GM19395 (cell line): ENCODE measurements around the gene SEMA3A.

ENCODE experiments used
- ATAC-seq: cut with Tn5 transposase; IDR thresholded peaks from one replicate; pipeline ENCODE4 v1.9.1; 2021; ENCODE audit warnings: mild to moderate bottlenecking, moderate library complexity; ENCODE audit not compliant: unreplicated experiment

SEMA3A gene

DNA sequence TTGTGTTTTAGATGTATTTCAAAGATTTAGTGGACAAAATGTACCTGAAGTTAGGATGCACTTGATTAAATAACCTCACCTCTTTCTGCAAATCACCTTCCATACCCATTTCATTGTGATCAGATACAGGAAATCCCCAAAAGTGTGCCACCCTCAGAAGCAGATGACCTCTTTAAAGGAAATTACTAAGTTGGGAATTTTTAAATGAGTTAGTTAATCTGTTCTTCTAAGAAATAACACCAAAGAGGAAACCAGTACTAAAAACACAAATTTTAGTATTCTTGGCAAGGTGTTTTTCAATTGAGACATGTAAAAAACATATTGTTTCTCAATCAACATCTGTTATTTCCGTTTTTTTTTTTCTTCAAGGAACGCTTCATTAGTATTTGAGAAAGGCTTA lies 4.6 kb upstream of the SEMA3A start:
- ATAC-seq = no peak

DNA sequence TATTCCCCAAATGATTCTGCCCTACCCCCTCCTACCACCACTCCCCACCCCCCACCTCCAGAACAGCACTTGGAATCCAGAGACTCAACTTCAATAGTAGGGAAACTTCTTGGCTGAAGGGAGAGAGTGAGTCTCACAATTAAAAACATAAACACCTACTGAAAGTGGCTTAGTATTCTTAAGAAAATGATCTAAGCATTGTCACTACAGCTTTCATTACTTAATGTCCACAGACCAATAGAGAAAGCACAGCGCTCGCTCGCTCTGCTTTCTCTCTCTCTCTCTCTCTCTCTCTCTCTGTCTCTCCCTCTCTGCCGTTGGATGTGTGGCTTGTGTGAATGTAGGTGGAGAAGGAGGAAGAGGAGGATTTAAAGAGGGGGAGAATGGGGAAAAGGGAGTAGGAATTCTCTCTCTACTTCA lies 1.5 kb upstream of the SEMA3A start:
- ATAC-seq = no peak

DNA sequence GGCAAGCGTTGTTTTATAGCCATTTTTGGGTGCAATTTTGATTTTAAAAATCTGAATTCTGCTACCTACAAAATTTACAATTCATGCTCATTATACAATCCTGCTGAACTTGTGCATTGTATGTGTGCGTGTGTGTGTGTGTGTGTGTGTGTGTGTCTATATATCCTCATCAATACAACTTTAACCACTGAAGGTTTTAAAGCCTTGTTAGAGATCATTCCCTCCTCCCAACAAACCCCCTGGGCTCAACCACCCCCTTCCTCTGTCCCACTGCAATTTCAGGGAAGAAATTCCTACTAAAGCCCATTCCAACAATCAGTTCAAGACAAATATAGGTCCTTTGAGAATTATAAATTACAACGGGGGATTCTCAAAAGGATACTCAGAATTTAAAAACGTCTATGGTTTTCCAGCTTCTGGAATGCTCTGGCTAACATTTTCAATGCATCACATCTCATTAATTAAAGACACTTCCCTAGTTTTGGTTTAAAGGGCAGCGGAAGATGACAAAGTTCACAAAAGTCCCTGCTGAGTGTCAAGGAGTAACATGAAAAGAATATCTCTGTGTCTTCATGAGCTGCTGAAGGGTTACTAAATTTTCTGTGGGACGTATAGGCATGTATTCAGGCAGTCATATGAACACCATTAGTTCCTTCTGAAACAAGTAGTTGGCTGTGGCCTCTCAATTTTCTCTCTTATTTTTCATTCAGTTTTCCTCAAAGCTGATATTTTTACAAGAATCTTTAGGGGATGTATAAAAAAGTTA lies 889 bp upstream of the SEMA3A start:
- ATAC-seq = no peak

DNA sequence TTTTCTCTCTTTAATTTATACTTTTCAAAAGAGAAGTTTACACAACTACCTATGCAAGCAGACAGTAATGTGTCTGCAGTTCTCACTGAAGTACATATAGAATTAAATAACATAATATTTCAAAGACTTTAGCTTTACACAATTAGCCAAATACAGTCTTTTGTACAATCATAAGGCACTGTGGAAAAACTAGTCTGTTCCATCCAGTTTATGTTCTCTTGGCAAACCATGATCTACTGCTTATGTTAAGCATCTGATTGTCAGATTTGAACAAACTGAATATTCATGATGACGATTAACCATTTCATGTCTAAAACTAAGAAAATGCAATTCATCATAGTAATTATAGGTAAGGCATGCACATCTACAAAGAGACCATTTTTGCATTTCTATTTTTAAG lies 842 bp downstream of the SEMA3A start:
- no peak for ATAC-seq

DNA sequence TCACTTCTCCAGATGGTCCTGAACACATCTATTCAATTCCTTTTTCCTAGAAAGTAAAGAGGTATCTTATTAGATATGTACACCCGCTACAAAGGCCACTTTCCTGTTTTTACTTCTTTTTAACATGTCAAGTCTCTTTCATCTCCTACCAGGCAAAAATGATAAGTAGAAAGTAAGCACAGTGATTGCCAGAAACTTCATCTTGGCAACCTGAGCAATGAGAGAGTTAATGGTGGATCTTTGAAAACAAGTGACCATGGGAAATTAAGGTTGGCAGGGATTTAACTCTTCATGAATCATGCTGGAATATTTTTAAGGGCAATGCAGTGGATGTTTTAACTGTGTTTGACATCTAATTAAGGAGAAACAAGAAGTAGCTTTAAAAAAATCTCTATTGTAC lies 2.7 kb downstream of the SEMA3A start:
- ATAC-seq = no peak

DNA sequence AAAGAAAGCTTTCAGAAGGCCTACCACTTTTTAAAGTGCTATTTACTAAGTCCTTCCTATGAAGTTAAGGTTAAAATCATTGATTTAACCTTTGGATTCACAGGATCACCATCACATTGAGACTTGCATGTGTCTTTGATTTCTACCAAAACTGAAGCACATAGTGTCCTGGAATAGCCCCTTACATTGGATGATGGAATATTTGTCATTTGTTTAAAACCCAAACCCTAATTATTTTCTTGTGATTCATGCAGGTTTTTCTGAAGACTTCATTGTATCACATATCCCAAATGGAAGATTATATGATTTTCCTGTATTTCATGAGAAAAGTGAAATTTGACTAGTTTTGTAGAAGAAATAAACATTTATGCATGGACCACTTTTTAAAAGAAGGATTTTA lies 3.3 kb downstream of the SEMA3A start:
- ATAC-seq = no peak

DNA sequence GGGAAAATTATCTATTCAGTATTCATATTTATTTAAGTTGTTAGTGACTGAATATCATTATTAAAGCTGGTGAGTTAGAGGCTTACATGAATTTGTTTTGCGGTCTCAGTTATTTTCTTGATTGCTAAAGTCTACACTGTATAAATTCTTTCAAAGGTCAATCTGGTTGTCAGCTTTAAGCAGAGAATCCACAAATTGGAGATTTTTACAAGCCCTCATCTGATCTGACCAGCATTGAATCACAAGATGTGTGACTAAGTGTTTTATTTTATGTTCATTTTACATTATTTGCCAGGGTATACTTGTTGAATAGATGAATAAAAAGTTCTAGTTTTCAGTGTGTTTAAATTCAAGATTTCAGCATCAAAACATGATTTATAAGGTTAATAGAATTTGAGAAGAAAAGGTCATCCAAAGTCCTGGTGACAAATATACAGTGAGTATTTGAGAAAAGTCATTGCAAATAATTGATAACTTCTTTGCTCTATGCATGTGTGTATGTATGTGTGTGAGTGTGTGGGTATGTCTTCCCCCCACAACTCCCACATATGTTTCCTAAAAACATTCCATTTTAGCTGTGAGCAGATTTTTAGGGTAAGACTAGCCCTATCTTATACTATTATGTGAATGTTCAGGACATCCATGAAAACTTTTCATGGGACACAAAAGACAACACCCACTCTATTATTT lies 4.4 kb downstream of the SEMA3A start:
- ATAC-seq = no peak

DNA sequence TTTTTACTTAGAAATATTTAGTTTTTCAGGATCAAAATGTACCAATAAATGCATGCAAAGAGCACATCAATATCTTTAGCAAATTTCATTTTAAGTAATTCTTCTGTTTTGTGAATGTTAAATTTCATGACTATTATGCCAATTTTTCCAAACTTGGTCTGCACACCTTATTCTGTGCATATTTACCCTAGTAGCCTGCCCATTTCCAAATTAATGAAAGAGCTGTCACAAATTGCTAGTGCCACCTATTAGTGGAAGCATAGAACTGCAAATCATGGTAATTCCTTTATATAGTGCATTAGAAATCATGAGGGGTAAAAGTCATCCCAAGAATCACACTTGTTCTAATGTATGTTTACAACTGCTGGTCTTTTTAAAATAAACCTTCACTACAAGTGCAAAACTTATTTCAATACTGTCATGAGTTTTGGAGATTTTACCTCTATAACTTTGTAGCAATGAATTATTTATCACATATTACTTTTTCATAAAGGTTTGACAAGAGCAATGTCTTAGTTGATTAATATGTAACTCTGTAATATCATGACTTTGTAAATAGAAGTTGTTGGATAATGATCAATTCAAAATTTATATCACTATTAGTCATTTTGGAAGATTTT lies 5.7 kb downstream of the SEMA3A start:
- ATAC-seq = no peak

DNA sequence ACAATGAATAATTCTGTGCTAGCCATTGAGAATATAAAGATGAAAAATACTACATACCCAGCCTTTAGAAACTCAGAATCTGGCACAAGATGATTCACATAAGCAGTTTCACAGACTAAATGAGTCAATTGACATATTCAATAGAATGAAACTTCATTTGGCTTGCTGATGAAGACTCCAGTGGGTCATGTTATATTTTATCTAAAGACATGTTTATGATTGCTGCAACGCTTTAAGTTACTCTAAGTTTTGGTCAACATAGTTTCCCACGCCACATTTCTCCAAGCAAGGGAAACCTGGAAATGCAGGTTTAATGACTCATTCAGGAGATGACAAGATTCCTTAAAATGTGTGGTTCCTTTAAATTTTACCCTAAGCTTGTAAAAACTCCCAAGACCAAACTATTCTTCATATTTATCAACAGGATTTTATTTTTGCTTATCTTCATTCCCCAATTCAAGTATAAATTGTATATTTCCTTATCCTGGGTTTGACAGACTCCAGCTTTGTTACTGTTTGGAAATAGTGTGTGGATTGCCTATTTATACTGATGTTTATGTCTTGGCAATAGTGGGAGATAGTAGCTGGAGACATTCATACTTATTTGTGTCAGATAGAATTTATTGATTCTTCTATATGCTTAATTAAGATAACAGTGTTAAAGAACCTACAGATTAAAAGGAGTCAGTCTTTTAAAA lies 6.6 kb downstream of the SEMA3A start:
- ATAC-seq = no peak

DNA sequence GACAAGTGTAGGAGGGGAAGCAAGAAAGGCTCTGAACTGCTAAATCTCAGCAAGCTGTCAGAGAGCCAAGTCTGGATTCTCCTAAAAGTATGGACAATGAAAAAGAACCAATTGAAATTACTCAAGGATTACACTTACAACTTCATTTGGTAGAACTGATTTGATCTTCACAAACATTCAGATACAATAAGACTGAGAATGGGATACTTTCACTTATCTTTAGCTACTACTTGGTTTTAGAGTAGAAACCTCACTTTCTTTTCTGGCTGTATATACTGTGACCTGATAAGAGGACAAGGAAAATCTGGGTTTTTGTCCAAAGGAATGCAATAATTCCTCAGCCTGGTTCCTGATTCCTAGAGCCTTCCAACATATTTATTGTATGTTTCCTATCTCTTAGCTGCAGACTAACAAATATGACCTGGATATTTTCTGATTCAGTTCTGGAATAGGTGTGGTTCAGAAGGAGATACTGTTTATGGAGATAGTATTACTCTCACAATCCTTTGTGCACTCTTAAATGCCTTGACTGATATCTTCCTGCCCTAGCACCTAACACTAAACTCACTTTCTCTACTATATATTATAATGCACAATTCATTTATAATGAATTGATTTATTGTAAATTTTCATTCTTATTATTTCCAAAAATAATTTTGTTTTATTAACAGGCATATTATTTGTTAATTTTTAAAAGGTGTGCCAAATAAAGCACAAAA lies 7.3 kb downstream of the SEMA3A start:
- no peak for ATAC-seq

DNA sequence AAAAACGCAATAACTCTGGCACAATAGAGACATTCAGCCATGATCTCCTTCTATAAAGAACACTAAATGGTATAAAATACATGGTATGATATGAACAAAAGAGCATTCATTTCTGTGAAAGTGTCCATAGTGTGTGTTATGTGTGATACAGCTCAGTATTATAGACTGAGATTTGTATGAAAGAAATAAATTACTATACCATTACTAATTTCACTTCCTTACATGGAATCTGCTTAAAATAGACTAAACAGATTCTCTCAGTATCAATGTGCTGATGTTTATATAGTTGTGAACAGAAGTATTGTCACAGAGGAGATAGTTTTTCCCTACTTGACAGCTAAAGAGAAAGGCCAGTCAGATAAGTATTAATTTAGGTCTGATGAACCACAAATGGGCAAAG lies 10.8 kb downstream of the SEMA3A start:
- ATAC-seq = no peak

DNA sequence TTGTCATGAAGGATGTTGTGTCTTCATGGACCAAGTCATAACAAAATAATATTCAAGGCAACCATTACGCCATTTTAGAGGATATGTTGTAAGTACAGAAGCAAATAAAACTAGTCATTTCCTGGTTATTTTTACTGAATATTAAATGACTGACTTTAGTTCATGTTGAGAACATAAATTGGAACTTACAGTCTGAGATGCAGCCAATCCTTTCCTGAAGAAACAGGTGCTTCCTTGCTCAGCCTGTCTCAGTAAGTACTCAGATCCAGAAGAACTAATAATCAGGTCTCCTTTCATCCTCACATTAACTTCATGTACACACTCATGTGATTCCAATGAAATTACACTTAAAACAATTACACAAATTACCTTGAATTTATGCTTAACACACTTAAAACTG lies 12.3 kb downstream of the SEMA3A start:
- ATAC-seq = no peak

DNA sequence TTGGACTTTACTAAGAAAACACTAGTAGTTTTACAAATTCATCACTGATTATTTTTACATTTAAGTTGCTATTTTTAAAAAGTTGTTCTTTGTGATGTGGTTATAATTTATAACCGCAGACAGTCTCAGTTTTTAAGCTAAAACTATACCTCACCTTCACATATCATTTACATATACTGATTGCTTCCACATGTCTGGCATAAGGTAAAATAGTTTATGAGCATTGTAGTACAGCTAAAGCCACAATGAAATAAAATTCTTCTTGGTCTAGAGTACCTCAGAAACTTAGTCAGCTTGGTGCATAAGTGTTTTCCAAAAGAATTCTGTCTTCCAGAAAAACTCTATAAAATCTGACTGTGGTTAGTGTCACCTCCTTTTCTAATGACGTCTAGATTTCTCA lies 13.0 kb downstream of the SEMA3A start:
- no peak for ATAC-seq

DNA sequence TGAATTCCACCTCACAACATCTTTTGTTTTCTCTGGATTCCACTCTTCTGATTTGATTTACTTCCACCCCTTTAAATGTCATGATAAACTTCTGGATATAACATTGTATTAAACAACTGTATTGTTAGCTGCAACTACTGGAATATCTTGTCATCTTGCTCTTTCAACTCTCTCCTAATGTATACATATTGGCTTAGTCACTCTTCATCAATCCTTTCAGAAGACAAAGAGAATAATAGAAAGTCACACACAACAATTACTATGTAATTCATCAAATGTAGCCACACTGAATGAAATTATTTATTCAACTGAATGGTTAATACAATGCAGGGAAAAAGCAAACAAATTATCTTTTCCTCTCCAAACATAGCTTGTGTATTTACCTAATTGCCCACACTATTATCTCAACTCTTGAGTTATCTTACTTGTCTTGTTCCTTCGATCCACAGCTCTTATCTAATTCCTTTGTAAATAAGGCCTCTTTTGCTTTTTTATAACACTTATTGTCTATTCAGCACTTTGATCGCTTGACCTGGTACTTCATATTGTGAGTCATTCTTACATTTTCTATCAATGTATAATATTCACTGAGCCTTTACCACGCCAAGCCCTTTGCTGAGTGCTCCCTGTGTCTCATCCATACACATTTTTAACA lies 16.7 kb downstream of the SEMA3A start:
- no peak for ATAC-seq

DNA sequence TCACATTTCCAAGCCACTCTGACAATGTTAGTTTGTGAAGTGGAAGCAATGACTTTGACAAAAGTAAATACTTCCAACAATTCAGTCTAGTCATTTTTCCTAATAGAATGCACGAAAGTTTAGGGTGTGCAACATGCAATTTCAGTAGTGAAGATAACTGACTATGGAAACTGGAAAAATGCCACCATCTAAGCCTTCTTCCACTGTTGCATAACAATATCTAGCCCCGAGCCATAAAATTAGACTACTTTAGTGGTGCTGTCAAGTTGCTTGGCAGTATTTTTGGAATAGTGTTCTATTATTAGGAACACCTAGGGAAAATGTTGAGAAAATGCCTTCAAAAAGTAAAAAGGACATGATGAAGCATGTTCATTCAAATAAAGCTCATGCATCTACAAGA lies 17.9 kb downstream of the SEMA3A start:
- no peak for ATAC-seq

DNA sequence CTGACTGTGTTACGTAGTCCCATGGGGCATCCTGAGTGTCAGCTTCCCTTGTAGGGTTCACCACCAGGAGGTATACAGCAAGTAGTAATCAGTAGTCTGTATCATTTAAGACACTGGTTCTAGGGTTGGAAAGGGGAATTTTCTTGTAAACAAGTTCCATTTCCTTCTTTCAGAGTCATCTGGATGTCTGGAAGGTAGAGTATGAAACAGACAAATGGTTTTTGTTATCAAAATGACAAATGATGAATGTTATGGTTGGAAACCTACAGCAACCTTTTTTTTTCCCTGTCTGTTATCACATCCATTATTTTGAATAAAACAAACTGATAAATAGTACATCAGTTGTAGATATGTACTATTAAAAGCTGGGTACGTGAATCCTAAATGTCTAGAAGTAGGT lies 19.1 kb downstream of the SEMA3A start:
- no peak for ATAC-seq

DNA sequence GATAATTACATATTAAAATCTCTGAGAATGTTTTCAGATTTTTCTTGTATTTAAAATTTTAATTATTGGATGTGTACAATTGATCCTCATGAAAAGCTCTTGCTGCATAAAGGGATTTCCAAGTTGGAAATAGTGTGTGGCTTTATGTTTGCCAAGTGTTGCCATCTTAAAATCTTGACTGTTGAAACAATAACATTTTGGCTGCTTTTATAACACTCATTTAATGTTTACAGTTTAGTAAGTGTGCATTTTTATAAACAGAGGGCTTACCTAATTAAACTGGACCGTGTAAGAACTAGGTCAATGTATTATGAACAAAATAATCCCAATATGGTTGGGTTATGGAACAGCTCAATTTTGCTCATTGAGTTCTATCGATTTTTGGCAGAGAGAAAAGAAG lies 23.9 kb downstream of the SEMA3A start:
- ATAC-seq = no peak

DNA sequence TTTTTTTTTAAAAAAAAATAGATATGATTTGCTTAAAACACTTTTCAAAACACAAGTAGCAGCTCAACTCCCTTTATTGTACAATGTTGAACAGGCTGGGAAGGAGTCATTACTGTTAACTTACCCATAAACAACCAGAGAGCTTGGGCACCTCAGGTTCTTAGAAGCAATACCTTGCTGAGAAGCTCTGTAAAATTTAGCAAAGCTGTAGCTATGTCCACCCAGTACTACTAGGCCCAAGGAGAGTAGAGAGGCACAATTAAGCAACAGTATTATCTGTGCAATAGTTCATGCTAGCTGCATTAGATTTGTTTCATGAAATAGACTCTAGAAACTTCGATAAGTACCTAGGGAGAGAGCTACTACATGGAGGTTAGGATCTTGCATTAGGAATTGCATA lies 32.0 kb downstream of the SEMA3A start:
- no peak for ATAC-seq

DNA sequence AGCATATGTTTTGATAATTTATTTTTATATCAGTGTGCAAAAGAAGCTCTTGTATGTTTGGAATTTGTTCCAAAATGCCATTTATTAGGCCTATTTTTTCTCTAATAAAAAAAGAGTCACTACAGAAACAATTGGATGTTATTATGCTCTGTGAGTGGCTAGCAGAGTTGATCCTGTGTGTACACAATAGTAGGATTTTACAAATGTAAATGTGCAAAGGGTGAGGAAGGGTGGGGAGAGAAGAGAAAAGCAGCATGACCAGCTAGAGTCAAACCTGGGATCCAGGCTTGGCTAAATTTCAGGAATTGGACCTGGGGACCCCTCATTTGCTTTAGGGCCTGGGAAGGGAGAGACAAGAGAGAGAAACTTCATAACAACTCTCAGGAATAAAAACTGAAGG lies 32.5 kb downstream of the SEMA3A start:
- no peak for ATAC-seq

DNA sequence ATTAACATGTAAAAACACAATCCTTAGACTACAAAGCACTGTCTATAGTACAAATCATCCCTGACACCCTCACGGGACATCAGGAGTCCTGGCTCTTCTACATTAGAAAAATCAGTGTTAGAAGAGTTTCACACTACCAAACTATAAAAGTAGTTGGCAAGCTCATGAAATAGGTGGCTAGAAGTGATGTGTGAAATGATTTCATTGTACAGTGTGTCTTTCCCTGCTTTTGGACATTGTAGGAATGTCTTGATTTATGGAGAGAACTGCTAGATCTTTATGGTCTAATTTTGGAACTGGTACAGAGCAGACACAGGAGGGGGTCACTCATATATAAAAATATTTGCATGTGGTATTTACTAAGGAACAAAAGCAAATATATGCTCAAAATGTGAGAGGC lies 33.2 kb downstream of the SEMA3A start:
- no peak for ATAC-seq

DNA sequence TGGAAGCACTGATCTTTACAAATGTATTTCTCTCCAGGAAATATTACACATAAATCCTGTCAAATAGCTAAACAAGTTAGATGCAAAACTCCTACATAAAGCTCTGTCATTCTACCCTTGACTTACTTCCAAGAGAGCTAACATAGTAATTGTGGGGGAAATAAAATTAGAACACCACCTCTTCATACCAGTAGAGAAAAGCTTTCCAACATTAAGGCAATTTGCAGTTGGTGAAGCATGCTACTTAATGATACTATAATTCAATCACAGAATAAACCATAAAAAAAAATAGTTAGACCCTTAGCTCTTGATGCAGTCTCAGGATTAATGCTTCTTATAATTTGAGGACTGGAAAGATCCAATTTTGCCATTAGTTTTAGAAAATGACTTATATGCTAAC lies 35.2 kb downstream of the SEMA3A start:
- no peak for ATAC-seq
